GM21786 (cell line): ENCODE results near the gene NDUFA3.
A peak's percentile ranks its signal among the peaks of the same experiment; 100 is the strongest.

ENCODE experiments used
- ATAC-seq: cut with Tn5 transposase; IDR thresholded peaks from one replicate; pipeline ENCODE4 v1.9.1; 2021; ENCODE audit not compliant: unreplicated experiment

NDUFA3 gene

GRCh38 chr19:54107876-54108490 lies 5.3 kb downstream of the NDUFA3 start:
- ATAC-seq, result no peak

GRCh38 chr19:54108496-54108895 lies 5.8 kb downstream of the NDUFA3 start:
- ATAC-seq, result no peak

GRCh38 chr19:54109651-54110050 lies 7.0 kb downstream of the NDUFA3 start:
- no peak for ATAC-seq

- ATAC-seq, result no peak
These were observed 11.9 kb downstream of the NDUFA3 start for GRCh38 chr19:54114340-54115108.

GRCh38 chr19:54115109-54116063 lies 12.7 kb downstream of the NDUFA3 start, which contains the start of the genes PRPF31 and TFPT:
Gene PRPF31, plus strand, starts transcription at chr19:54115754. Its CDS starts 2,525 bp downstream, at chr19:54118279.
Gene TFPT, minus strand, starts transcription at chr19:54115657. Its CDS starts 388 bp downstream, at chr19:54115269.
- peak; percentile 76 for ATAC-seq

GRCh38 chr19:54121259-54121658 lies 18.6 kb downstream of the NDUFA3 start:
- ATAC-seq, result no peak

GRCh38 chr19:54123682-54124081 lies 21.0 kb downstream of the NDUFA3 start:
- ATAC-seq, result no peak

- ATAC-seq, result no peak
These were observed 21.7 kb downstream of the NDUFA3 start for GRCh38 chr19:54124393-54124792.

- ATAC-seq, result no peak
These were observed 23.1 kb downstream of the NDUFA3 start for GRCh38 chr19:54125713-54126112.

GRCh38 chr19:54127688-54128440 lies 25.2 kb downstream of the NDUFA3 start:
- ATAC-seq, result no peak

GRCh38 chr19:54128441-54128725 lies 25.7 kb downstream of the NDUFA3 start:
- ATAC-seq, result no peak

- no peak for ATAC-seq
These were observed 26.4 kb downstream of the NDUFA3 start for GRCh38 chr19:54128796-54129616.

- no peak for ATAC-seq
These were observed 27.0 kb downstream of the NDUFA3 start for GRCh38 chr19:54129617-54129996.

- ATAC-seq, result no peak
These were observed 30.8 kb downstream of the NDUFA3 start for GRCh38 chr19:54133312-54133956.

GRCh38 chr19:54133957-54134590 lies 31.4 kb downstream of the NDUFA3 start:
- no peak for ATAC-seq

- ATAC-seq, result no peak
These were observed 33.6 kb downstream of the NDUFA3 start for GRCh38 chr19:54136086-54136863.

- peak; percentile 80 for ATAC-seq
These were observed 34.4 kb downstream of the NDUFA3 start for GRCh38 chr19:54136864-54137698.
